B cell (primary cell): ENCODE measurements around the gene SLC22A15. TPM values are rescaled to one million over a fixed set of nuclear protein-coding genes. Genes with fewer than 3 reads are reported as not detected.

ENCODE experiments used
- ATAC-seq: fragments of 200-7000 bp; cut with Tn5 transposase; one replicate; pipeline ENCODE4 v1.10.0; 2021; ENCODE audit warnings: low read depth, mild to moderate bottlenecking, moderate number of reproducible peaks, moderate library complexity
- CTCF ChIA-PET: fragments of 350-600 bp; sonication (Branson Sonifier 250); formaldehyde crosslinking; loops from one replicate; lab custom pipeline; 2021; ENCODE audit warnings: antibody characterized with exemption, inconsistent platforms; lab: Charles Lee
- POLR2A ChIA-PET: fragments of 350-600 bp; sonication (Branson Sonifier 250); formaldehyde crosslinking; loops from one replicate; lab custom pipeline; 2021; ENCODE audit warnings: antibody characterized with exemption; lab: Charles Lee
- DNase-seq: peaks from one replicate; pipeline ENCODE4 v3.0.0; 2013
- H2AFZ ChIP-seq: 2 replicates; pipeline ENCODE4 v1.6.1; 2012; ENCODE audit warnings: mild to moderate bottlenecking, low read depth, low read length; ENCODE audit not compliant: insufficient read depth, poor library complexity, severe bottlenecking
- H3K27ac ChIP-seq, 2 donors: 1 replicate in 1 of 2; 2 replicates in 1 of 2; pipeline ENCODE4 v1.5.1; 2012 to 2013; ENCODE audit warnings: low read length in 2 of 2, mild to moderate bottlenecking in 2 of 2, moderate library complexity in 1 of 2
- H3K27me3 ChIP-seq, 4 experiments: fragments of 200-600 bp in 1 of 4; sonication (generic) in 1 of 4; replicated peaks in 1 of 4; 1 replicate in 2 of 4; 2 replicates in 2 of 4; pipeline versions ENCODE4 v1.6.1 to v1.7.0; 2013 to 2016; ENCODE audit warnings: low read length in 3 of 4, mild to moderate bottlenecking in 2 of 4, mixed read lengths in 1 of 4, moderate library complexity in 1 of 4; ENCODE audit not compliant: insufficient read depth in 4 of 4, control insufficient read depth in 3 of 4; ENCODE audit errors: control extremely low read depth in 1 of 4
- H3K36me3 ChIP-seq, 2 experiments: replicated peaks in 1 of 2; 1 replicate in 1 of 2; 2 replicates in 1 of 2; pipeline versions ENCODE4 v1.6.1 to v1.7.1; 2013; ENCODE audit warnings: low read length in 1 of 2; ENCODE audit not compliant: insufficient read depth in 2 of 2, control insufficient read depth in 1 of 2; ENCODE audit errors: control extremely low read depth in 1 of 2, extremely low read depth in 1 of 2
- H3K4me1 ChIP-seq, 2 donors: fragments of 200-600 bp in 1 of 2; sonication (generic) in 1 of 2; 1 replicate in 1 of 2; 2 replicates in 1 of 2; pipeline versions ENCODE4 v1.5.1 to v1.6.1; 2013 to 2017; ENCODE audit warnings: low read length in 2 of 2; ENCODE audit not compliant: control insufficient read depth in 2 of 2, insufficient read depth in 2 of 2
- H3K4me2 ChIP-seq: replicated peaks from 2 replicates; pipeline ENCODE3; 2012; ENCODE audit warnings: mild to moderate bottlenecking, low read depth, low read length; ENCODE audit not compliant: poor library complexity, severe bottlenecking
- H3K4me3 ChIP-seq, 5 experiments: fragments of 200-600 bp in 1 of 5; sonication (generic) in 1 of 5; 1 replicate in 3 of 5; 2 replicates in 2 of 5; pipeline versions ENCODE4 v1.5.1 to v1.7.0; 2011 to 2016; ENCODE audit warnings: low read length in 4 of 5, mild to moderate bottlenecking in 4 of 5, low read depth in 2 of 5, control low read depth in 1 of 5, moderate library complexity in 1 of 5; ENCODE audit not compliant: insufficient read depth in 1 of 5; ENCODE audit errors: control extremely low read depth in 1 of 5, extremely low read depth in 1 of 5
- H3K79me2 ChIP-seq: fragments of 200-600 bp; sonication (generic); one replicate; pipeline ENCODE4 v1.6.0; 2016; ENCODE audit warnings: low read length; ENCODE audit not compliant: control insufficient read depth, insufficient read depth
- H3K9ac ChIP-seq: fragments of 200-600 bp; sonication (generic); 2 replicates; pipeline ENCODE4 v1.6.1; 2017; ENCODE audit warnings: mild to moderate bottlenecking, low read length, moderate library complexity
- H3K9me3 ChIP-seq, 3 donors: one replicate each; pipeline versions ENCODE4 v1.6.1 to v1.7.1; 2013; ENCODE audit warnings: low read length in 2 of 3; ENCODE audit not compliant: control insufficient read depth in 2 of 3, insufficient read depth in 1 of 3; ENCODE audit errors: control extremely low read depth in 1 of 3
- H4K20me1 ChIP-seq: 2 replicates; pipeline ENCODE4 v1.6.0; 2012; ENCODE audit warnings: mild to moderate bottlenecking, low read length; ENCODE audit not compliant: insufficient read depth, control insufficient read depth, poor library complexity, severe bottlenecking
- H3K27ac Mint-ChIP-seq: one replicate; pipeline ENCODE4 v1.8.0; 2021; ENCODE audit warnings: mixed read lengths
- H3K27me3 Mint-ChIP-seq: one replicate; pipeline ENCODE4 v1.8.0; 2021; ENCODE audit warnings: mixed read lengths
- H3K4me1 Mint-ChIP-seq: one replicate; pipeline ENCODE4 v1.8.0; 2021; ENCODE audit warnings: mixed read lengths
- H3K4me3 Mint-ChIP-seq: one replicate; pipeline ENCODE4 v1.8.0; 2021; ENCODE audit warnings: mixed read lengths
- H3K9me3 Mint-ChIP-seq: one replicate; pipeline ENCODE4 v1.8.0; 2022; ENCODE audit warnings: mixed read lengths; ENCODE audit not compliant: insufficient read depth
- CTCF ChIP-seq: fragments of 200-600 bp; IDR thresholded peaks from one replicate; pipeline ENCODE4 v1.8.0; 2022; ENCODE audit warnings: antibody characterized with exemption, mild to moderate bottlenecking
- EZH2 ChIP-seq: IDR thresholded peaks from 2 replicates; pipeline ENCODE4 v1.6.1; 2012; ENCODE audit warnings: borderline replicate concordance, low read depth, mild to moderate bottlenecking, moderate library complexity, low read length; ENCODE audit not compliant: insufficient read depth, poor library complexity, severe bottlenecking
- WGBS: methylation state at CpG from one replicate; pipeline ENCODE4 v1.1.5; 2013; ENCODE audit warnings: missing lambda C conversion rate; ENCODE audit not compliant: insufficient coverage; 5-methylcytosine and 5-hydroxymethylcytosine counted together
- intact Hi-C: fragments of 100-400 bp; cut with micrococcal nuclease; formaldehyde crosslinking; loops from one replicate; pipeline ENCODE4 v1.10.0; 2022
- polyA plus RNA-seq: library from polyadenylated mRNA; depleted of rRNA; stranded (reverse); fragments of >200 nt; gene quantifications from 2 replicates; pipeline ENCODE4 v1.2.3, GENCODE V29; 2012
- total RNA-seq, 2 donors: library from RNA; stranded (reverse); fragments of 120-200 nt in 1 of 2; gene quantifications; 1 replicate in 1 of 2; 2 replicates in 1 of 2; pipeline versions ENCODE4 v1.2.3 to v1.2.4, GENCODE V29; 2013 to 2022

Gene SLC22A15
- total and polyA plus RNA-seq, 2 donors (not counting 1 experiment from before 2014, with no cell fraction given): 3.9 to 7.5 TPM

- no peaks in the 10 kb centered on the region for H3K4me1 Mint-ChIP-seq
- no peaks in the 10 kb centered on the region for H4K20me1 ChIP-seq
- WGBS: 91% methylated on average over 9 of the region's 13 CpGs
- H3K4me1 ChIP-seq: no peaks in the 10 kb centered on the region
- ChIA-PET CTCF (no interaction called here), POLR2A (no interaction called here)
- H3K4me2 ChIP-seq: no peak overlapping the region
- H3K36me3 ChIP-seq: peaks cover 0 to 11% of the 10 kb centered on the region in 2 experiments
- H3K79me2 ChIP-seq: no peaks in the 10 kb centered on the region
- H3K9ac ChIP-seq: no peak overlapping the region
- no peak overlapping the region for H3K27ac ChIP-seq
- H3K4me3 ChIP-seq: no peak overlapping the region
- no peak overlapping the region for H2AFZ ChIP-seq
- H3K9me3 ChIP-seq: no peaks in the 10 kb centered on the region
- no peak for DNase-seq
- no peak overlapping the region for H3K4me3 Mint-ChIP-seq
- H3K27me3 Mint-ChIP-seq: no peaks in the 10 kb centered on the region
- intact Hi-C loops: no loop called here
- H3K27me3 ChIP-seq: no peaks in the 10 kb centered on the region
- no peaks in the 10 kb centered on the region for H3K9me3 Mint-ChIP-seq
- ATAC-seq: no peak
- H3K27ac Mint-ChIP-seq: no peak overlapping the region
- TF ChIP-seq EZH2 (no peak), CTCF (no peak)
These were observed 55.1 kb downstream of the SLC22A15 start for GRCh38 chr1:116031302-116031835.

GRCh38 chr1:116033322-116033721, 57.0 kb downstream of the SLC22A15 start:
- 92% methylated on average over 2 of the region's 3 CpGs for WGBS
- Histone ChIP-seq H3K4me1 (no peaks in the 10 kb centered on the region), H3K4me3 (no peak overlapping the region), H3K27ac (no peak overlapping the region), H4K20me1 (no peaks in the 10 kb centered on the region), H3K79me2 (no peaks in the 10 kb centered on the region), H3K4me2 (no peak overlapping the region), H2AFZ (no peak overlapping the region), H3K27me3 (no peaks in the 10 kb centered on the region), H3K36me3 (peaks cover 0 to 11% of the 10 kb centered on the region in 2 experiments), H3K9me3 (no peaks in the 10 kb centered on the region), H3K9ac (no peak overlapping the region)
- TF ChIP-seq CTCF: no peak
- no peak for TF ChIP-seq EZH2
- intact Hi-C loops: no loop called here
- no peak for ATAC-seq
- Mint-ChIP-seq H3K27ac (no peak overlapping the region), H3K27me3 (no peaks in the 10 kb centered on the region), H3K4me1 (no peaks in the 10 kb centered on the region), H3K9me3 (no peaks in the 10 kb centered on the region), H3K4me3 (no peak overlapping the region)
- no peak for DNase-seq
- ChIA-PET POLR2A (no interaction called here), CTCF (no interaction called here)
